HEK293 (cell line): ENCODE results near the gene IGSF9.

Source experiments
- CTCF ChIA-PET: fragments of 350-600 bp; formaldehyde crosslinking; extraction: SDS; loops from one replicate; lab custom pipeline; 2021; ENCODE audit warnings: antibody characterized with exemption; lab: Yijun Ruan, JAX
- POLR2A ChIA-PET: fragments of 300-600 bp; formaldehyde crosslinking; extraction: SDS; loops from one replicate; lab custom pipeline; 2020; ENCODE audit warnings: antibody characterized with exemption, inconsistent platforms; lab: Yijun Ruan, JAX
- H3K27ac ChIP-seq: fragments of 200-500 bp; sonication (Bioruptor generic); 2 replicates; pipeline ENCODE4 v1.5.1; 2014; ENCODE audit warnings: low read depth, low read length, control low read depth, inconsistent platforms; ENCODE audit errors: extremely low read depth
- H3K36me3 ChIP-seq, 2 experiments: fragments of 200-500 bp in 1 of 2; sonication (Bioruptor generic) in 1 of 2; 1 replicate in 1 of 2; 2 replicates in 1 of 2; pipeline ENCODE4 v1.5.1; 2014 to 2017; ENCODE audit warnings: inconsistent platforms in 2 of 2, low read length in 2 of 2; ENCODE audit not compliant: control insufficient read depth in 2 of 2, insufficient read depth in 1 of 2
- H3K4me1 ChIP-seq: fragments of 200-500 bp; sonication (Bioruptor generic); 2 replicates; pipeline ENCODE4 v1.5.1; 2014; ENCODE audit warnings: mild to moderate bottlenecking, low read length, inconsistent platforms; ENCODE audit not compliant: control insufficient read depth, insufficient read depth
- H3K4me3 ChIP-seq: 2 replicates; pipeline ENCODE4 v1.5.1; 2011; ENCODE audit warnings: low read depth, mild to moderate bottlenecking, control low read depth, low read length, moderate library complexity
- H3K9me3 ChIP-seq: fragments of 200-500 bp; sonication (Bioruptor generic); 2 replicates; pipeline ENCODE4 v1.5.1; 2014; ENCODE audit warnings: low read depth, low read length, inconsistent platforms; ENCODE audit not compliant: control insufficient read depth, insufficient read depth
- ATF2 ChIP-seq: fragments of 450-650 bp; formaldehyde crosslinking; IDR thresholded peaks from 2 replicates; pipeline ENCODE4 v1.5.1; 2016; ENCODE audit warnings: missing biosample characterization, missing genetic modification characterization, low read depth
- SP3 ChIP-seq: fragments of 450-650 bp; formaldehyde crosslinking; IDR thresholded peaks from 2 replicates; pipeline ENCODE4 v1.5.1; 2016; ENCODE audit warnings: missing biosample characterization, missing genetic modification characterization
- ZBTB26 ChIP-seq: fragments of 450-650 bp; formaldehyde crosslinking; optimal IDR thresholded peaks from 2 replicates; pipeline ENCODE3; 2016; ENCODE audit warnings: missing biosample characterization, mild to moderate bottlenecking, missing genetic modification characterization
- ZBTB6 ChIP-seq: fragments of 450-650 bp; formaldehyde crosslinking; IDR thresholded peaks from 2 replicates; pipeline ENCODE4 v1.5.1; 2017; ENCODE audit warnings: missing biosample characterization, missing genetic modification characterization
- ZEB2 ChIP-seq: fragments of 450-650 bp; formaldehyde crosslinking; IDR thresholded peaks from 2 replicates; pipeline ENCODE4 v1.5.1; 2016; ENCODE audit warnings: missing biosample characterization, missing genetic modification characterization
- ZNF132 ChIP-seq: fragments of 450-650 bp; formaldehyde crosslinking; IDR thresholded peaks from 2 replicates; pipeline ENCODE4 v1.5.1; 2017; ENCODE audit warnings: missing biosample characterization, missing genetic modification characterization, borderline replicate concordance
- ZNF211 ChIP-seq: fragments of 450-650 bp; formaldehyde crosslinking; IDR thresholded peaks from 2 replicates; pipeline ENCODE4 v1.5.1; 2016; ENCODE audit warnings: low read depth, missing biosample characterization, missing genetic modification characterization
- ZNF223 ChIP-seq: fragments of 450-650 bp; formaldehyde crosslinking; IDR thresholded peaks from 2 replicates; pipeline ENCODE4 v1.5.1; 2016; ENCODE audit warnings: missing biosample characterization, missing genetic modification characterization
- ZNF350 ChIP-seq: fragments of 450-650 bp; formaldehyde crosslinking; IDR thresholded peaks from 2 replicates; pipeline ENCODE4 v1.5.0; 2017; ENCODE audit warnings: missing biosample characterization, mild to moderate bottlenecking, missing genetic modification characterization
- ZNF37A ChIP-seq: fragments of 450-650 bp; IDR thresholded peaks from 2 replicates; pipeline ENCODE4 v1.5.1; 2018; ENCODE audit warnings: missing biosample characterization, missing genetic modification characterization
- ZNF394 ChIP-seq: fragments of 450-650 bp; formaldehyde crosslinking; IDR thresholded peaks from 2 replicates; pipeline ENCODE4 v1.5.1; 2016; ENCODE audit warnings: missing biosample characterization, missing genetic modification characterization, mild to moderate bottlenecking, moderate library complexity, borderline replicate concordance
- ZNF426 ChIP-seq: fragments of 450-650 bp; formaldehyde crosslinking; IDR thresholded peaks from 2 replicates; pipeline ENCODE4 v1.5.1; 2017; ENCODE audit warnings: missing biosample characterization, missing genetic modification characterization, mild to moderate bottlenecking, inconsistent platforms, moderate library complexity
- ZNF48 ChIP-seq: fragments of 450-650 bp; formaldehyde crosslinking; IDR thresholded peaks from 2 replicates; pipeline ENCODE4 v1.5.1; 2016; ENCODE audit warnings: missing biosample characterization, missing genetic modification characterization
- ZNF501 ChIP-seq: fragments of 450-650 bp; formaldehyde crosslinking; IDR thresholded peaks from 2 replicates; pipeline ENCODE4 v1.5.1; 2016; ENCODE audit warnings: missing biosample characterization, missing genetic modification characterization
- ZNF521 ChIP-seq: fragments of 450-650 bp; formaldehyde crosslinking; IDR thresholded peaks from 2 replicates; pipeline ENCODE4 v1.5.1; 2017; ENCODE audit warnings: missing biosample characterization, mild to moderate bottlenecking, missing genetic modification characterization
- ZNF544 ChIP-seq: fragments of 450-650 bp; formaldehyde crosslinking; IDR thresholded peaks from 2 replicates; pipeline ENCODE4 v1.5.0; 2017; ENCODE audit warnings: missing biosample characterization, missing genetic modification characterization
- ZNF560 ChIP-seq: fragments of 450-650 bp; formaldehyde crosslinking; IDR thresholded peaks from 2 replicates; pipeline ENCODE4 v1.5.1; 2017; ENCODE audit warnings: missing biosample characterization, missing genetic modification characterization, borderline replicate concordance
- ZNF677 ChIP-seq: fragments of 450-650 bp; IDR thresholded peaks from 2 replicates; pipeline ENCODE4 v1.5.0; 2018; ENCODE audit warnings: missing biosample characterization, mild to moderate bottlenecking, missing genetic modification characterization, moderate library complexity
- TF ChIP-seq, protein P1 (sequence below): fragments of 450-650 bp; formaldehyde crosslinking; IDR thresholded peaks from 2 replicates; pipeline ENCODE4 v1.5.1; 2016; ENCODE audit warnings: missing biosample characterization, missing genetic modification characterization
- TF ChIP-seq, protein P2 (sequence below): fragments of 450-650 bp; formaldehyde crosslinking; IDR thresholded peaks from 2 replicates; pipeline ENCODE4 v1.5.1; 2016; ENCODE audit warnings: missing biosample characterization, missing genetic modification characterization, borderline replicate concordance
- TF ChIP-seq, protein P3 (sequence below): fragments of 450-650 bp; formaldehyde crosslinking; IDR thresholded peaks from 2 replicates; pipeline ENCODE4 v1.5.1; 2017; ENCODE audit warnings: missing biosample characterization, missing genetic modification characterization

The IGSF9 gene

GRCh38 chr1:159935305-159935704 lies 10.1 kb downstream of the IGSF9 start:
- H3K4me1 ChIP-seq, result no peaks in the 10 kb centered on the region
- no peaks in the 10 kb centered on the region for H3K36me3 ChIP-seq
- TF ChIP-seq ATF2 (tag by site-specific recombination) (no peak), ZBTB26 (tag by site-specific recombination) (no peak), ZNF211 (tag by site-specific recombination) (no peak), ZNF426 (no peak), ZNF37A (no peak), ZNF394 (no peak), SP3 (tag by site-specific recombination) (no peak), ZNF560 (tag by site-specific recombination) (no peak)
- TF ChIP-seq, protein P1, sequence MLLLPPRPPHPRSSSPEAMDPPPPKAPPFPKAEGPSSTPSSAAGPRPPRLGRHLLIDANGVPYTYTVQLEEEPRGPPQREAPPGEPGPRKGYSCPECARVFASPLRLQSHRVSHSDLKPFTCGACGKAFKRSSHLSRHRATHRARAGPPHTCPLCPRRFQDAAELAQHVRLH (tag by site-specific recombination), result no peak
- TF ChIP-seq, protein P2, sequence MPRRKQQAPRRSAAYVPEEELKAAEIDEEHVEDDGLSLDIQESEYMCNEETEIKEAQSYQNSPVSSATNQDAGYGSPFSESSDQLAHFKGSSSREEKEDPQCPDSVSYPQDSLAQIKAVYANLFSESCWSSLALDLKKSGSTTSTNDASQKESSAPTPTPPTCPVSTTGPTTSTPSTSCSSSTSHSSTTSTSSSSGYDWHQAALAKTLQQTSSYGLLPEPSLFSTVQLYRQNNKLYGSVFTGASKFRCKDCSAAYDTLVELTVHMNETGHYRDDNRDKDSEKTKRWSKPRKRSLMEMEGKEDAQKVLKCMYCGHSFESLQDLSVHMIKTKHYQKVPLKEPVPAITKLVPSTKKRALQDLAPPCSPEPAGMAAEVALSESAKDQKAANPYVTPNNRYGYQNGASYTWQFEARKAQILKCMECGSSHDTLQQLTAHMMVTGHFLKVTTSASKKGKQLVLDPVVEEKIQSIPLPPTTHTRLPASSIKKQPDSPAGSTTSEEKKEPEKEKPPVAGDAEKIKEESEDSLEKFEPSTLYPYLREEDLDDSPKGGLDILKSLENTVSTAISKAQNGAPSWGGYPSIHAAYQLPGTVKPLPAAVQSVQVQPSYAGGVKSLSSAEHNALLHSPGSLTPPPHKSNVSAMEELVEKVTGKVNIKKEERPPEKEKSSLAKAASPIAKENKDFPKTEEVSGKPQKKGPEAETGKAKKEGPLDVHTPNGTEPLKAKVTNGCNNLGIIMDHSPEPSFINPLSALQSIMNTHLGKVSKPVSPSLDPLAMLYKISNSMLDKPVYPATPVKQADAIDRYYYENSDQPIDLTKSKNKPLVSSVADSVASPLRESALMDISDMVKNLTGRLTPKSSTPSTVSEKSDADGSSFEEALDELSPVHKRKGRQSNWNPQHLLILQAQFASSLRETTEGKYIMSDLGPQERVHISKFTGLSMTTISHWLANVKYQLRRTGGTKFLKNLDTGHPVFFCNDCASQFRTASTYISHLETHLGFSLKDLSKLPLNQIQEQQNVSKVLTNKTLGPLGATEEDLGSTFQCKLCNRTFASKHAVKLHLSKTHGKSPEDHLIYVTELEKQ (tag by site-specific recombination), result no peak
- no peak overlapping the region for H3K27ac ChIP-seq
- no peak overlapping the region for H3K4me3 ChIP-seq
- POLR2A ChIA-PET, result interaction anchor here (0.6 to 7.3 kb wide), 2 partner anchors 11 to 142 kb away, joined by 5 to 41 read pairs; partner anchors contain the start of gene TAGLN2
- H3K9me3 ChIP-seq, result no peaks in the 10 kb centered on the region
- CTCF ChIA-PET, result interaction anchor here (0.5 to 19.3 kb wide), 13 partner anchors 9 to 147 kb away, joined by 3 to 353 read pairs (median 4); partner anchors contain the start of gene IGSF9

- Histone ChIP-seq H3K4me1 (no peaks in the 10 kb centered on the region), H3K36me3 (no peaks in the 10 kb centered on the region), H3K4me3 (no peak overlapping the region), H3K27ac (no peak overlapping the region), H3K9me3 (no peaks in the 10 kb centered on the region)
- POLR2A ChIA-PET, result interaction anchor here (7.3 kb wide), 1 partner anchor 10 kb away, joined by 41 read pairs; the partner anchor contains the start of gene TAGLN2
- CTCF ChIA-PET, result interaction anchor here (0.5 to 19.3 kb wide), 5 partner anchors 21 to 71 kb away, joined by 3 to 353 read pairs (median 3); no protein-coding TSS in a partner anchor
- TF ChIP-seq ZBTB6, result no peak
- TF ChIP-seq ZNF501 (tag by site-specific recombination), result no peak
- TF ChIP-seq, protein P3, sequence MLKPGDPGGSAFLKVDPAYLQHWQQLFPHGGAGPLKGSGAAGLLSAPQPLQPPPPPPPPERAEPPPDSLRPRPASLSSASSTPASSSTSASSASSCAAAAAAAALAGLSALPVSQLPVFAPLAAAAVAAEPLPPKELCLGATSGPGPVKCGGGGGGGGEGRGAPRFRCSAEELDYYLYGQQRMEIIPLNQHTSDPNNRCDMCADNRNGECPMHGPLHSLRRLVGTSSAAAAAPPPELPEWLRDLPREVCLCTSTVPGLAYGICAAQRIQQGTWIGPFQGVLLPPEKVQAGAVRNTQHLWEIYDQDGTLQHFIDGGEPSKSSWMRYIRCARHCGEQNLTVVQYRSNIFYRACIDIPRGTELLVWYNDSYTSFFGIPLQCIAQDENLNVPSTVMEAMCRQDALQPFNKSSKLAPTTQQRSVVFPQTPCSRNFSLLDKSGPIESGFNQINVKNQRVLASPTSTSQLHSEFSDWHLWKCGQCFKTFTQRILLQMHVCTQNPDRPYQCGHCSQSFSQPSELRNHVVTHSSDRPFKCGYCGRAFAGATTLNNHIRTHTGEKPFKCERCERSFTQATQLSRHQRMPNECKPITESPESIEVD (tag by site-specific recombination), result no peak
- TF ChIP-seq, protein P1 (tag by site-specific recombination), result no peak
- no peak for TF ChIP-seq ZNF132 (tag by site-specific recombination)
- TF ChIP-seq ZNF677 (tag by site-specific recombination), result no peak
- no peak for TF ChIP-seq ZNF350 (tag by site-specific recombination)
- TF ChIP-seq ZNF521 (tag by site-specific recombination), result no peak
- TF ChIP-seq ZNF544 (tag by site-specific recombination), result no peak
- no peak for TF ChIP-seq ZNF211 (tag by site-specific recombination)
- TF ChIP-seq ZEB2 (tag by site-specific recombination), result no peak
- no peak for TF ChIP-seq ZNF223 (tag by site-specific recombination)
- TF ChIP-seq ZNF48 (tag by site-specific recombination), result no peak
Measured at GRCh38 chr1:159934136-159935039, 11.0 kb downstream of the IGSF9 start.
